Right kidney (tissue), 1 donor: ENCODE results near the gene ADSS1.

Experiments used
- DNase-seq: peaks from one replicate; pipeline ENCODE4 v3.0.0-alpha.2; 2016

ADSS1 gene

GRCh38 chr14:104768437-104769323, 44.7 kb downstream of the ADSS1 start:
- DNase-seq, result peak; percentile 67

GRCh38 chr14:104769324-104770071, 45.5 kb downstream of the ADSS1 start:
- no peak for DNase-seq

GRCh38 chr14:104770072-104770579, 46.1 kb downstream of the ADSS1 start:
- DNase-seq, result no peak

DNA sequence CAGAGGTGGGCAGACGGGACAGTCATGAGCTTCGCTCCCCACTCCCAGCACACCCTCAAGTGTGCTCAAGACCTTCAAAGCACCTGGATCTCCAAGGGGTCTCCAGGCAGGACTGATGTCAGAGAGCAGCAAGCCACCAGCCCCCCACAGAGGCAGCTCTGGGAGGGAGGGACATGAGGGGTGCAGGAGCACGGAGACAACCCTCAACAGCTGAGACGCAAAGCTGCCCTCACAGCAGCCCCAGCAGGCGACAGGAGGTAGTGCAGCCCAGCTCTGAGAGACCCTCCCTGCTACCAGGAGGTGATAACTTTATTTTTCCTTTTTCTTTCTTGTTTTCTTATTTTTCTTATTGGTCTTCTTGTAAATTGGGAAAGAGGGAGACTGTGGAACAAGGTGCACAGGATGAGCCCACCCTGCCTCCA, 46.8 kb downstream of the ADSS1 start:
- DNase-seq, result no peak

DNA sequence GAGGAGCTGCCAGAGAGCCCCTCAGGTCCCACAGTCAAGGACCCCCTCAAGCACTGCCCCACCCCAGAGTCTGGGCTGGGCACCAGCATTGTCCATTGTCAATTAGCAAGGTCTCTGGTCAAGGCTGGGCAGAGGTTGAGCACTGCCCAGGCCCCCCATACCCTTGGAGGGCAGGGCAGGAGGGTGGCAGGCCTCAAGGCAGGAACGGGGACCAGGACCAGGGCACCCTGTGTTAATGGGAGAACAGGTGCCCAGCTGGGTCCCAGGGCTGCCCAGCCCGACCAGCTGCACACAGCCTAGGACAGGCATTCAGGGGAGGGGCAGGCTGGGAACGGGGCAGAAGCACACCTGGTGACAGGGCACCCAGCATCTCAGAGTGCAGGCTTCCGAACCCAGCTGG, 47.3 kb downstream of the ADSS1 start:
- no peak for DNase-seq

- no peak for DNase-seq
These were observed 48.1 kb downstream of the ADSS1 start for GRCh38 chr14:104771918-104772706.

DNA sequence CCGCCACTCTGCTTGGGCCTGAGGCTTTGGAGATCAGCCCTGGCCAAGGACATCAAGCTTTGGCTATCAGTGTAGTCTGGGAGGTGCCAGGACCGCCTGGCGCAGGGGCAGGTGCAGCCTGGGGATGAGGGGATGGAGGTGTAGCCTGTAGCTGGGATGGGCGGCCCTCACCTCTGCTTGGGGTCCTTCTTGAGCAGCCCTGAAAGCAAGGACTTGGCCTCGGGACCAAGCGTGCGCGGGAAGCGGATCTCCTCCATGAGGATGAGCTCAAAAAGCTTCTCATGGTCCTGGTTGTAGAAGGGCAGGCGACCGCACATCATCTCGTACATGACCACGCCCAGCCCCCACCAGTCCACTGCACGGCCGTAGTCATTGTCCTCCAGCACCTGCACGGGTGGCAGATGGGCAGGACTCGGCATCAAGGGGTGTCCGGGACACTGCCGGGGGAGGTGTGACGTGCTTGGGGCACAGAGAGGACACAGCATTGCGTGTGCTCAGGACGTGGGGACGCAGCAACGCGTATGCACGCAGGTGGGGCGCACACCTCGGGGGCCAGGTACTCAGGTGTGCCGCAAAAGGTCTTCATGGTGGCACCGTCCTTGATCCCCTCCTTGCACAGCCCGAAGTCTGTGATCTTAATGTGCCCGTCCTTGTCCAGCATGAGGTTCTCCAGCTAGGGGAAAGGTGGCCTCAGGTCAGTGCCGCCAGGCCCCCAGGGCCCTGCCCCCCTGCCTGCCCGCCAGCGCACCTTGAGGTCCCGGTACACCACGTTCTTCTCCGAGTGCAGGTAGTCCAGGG, 48.9 kb downstream of the ADSS1 start:
- DNase-seq, result no peak

DNA sequence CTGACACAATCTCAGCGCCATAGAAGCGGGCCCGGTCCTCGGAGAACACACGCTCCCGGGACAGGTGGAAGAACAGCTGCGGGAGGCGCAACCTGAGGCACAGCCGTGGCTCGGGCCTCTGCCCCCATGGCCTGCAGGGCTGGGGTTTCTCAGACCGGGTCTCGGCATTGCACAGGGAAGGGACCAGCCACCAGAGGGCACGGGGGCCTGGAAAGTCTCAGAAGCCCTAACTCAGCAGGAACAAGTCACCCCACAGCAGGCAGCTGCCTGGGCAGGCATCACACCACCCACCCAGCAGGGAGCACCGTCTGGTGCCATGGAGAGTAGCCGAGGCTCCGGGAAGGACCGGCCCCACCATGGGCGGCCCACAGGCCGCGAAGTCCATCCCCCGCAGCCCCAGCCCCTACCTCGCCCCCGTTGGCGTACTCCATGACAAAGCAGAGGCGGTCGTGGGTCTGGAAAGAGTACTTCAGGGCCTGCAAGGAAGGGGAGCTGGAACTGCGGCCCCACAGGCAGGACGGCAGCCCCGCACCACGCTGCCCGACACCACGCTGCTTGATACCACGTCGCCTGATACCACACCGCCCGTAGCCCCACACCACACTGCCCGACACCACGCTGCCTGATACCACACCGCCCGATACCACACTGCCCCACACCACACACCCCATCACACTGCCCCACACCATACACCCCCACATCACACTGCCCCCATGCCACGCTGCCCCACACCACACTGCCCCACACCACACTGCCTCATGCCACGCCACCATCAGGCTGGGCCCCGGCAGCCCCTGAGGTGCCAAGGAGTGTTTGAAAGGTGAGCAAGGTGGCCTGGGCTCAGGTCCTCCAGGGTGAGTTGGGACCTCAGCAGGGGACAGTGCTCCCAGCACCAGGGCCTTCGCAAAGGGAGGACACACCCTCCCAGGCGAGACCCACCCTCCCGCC, 49.8 kb downstream of the ADSS1 start:
- DNase-seq, result no peak

- DNase-seq, result no peak
These were observed 50.5 kb downstream of the ADSS1 start for GRCh38 chr14:104774453-104775072.

GRCh38 chr14:104775073-104775489, 51.1 kb downstream of the ADSS1 start:
- no peak for DNase-seq

DNA sequence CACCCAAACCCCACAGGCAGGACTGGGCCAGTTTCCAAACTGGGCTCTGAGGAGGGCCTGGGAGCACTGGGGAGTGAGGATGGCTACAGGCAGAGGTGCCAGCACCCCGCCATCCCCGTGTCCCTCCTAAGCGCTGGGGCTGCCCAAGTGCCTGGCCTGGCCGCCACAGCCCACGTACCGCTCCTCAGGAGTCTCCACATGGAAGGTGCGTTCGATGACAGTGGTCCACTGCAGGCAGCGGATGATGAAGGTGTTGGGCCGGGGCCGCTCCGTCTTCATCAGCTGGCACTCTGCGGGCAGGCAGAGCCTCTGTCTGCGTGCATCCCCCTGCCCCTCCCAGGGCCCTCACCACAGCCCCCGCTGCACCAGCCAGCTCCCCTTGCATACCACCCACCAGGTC, 52.5 kb downstream of the ADSS1 start:
- DNase-seq, result no peak

DNA sequence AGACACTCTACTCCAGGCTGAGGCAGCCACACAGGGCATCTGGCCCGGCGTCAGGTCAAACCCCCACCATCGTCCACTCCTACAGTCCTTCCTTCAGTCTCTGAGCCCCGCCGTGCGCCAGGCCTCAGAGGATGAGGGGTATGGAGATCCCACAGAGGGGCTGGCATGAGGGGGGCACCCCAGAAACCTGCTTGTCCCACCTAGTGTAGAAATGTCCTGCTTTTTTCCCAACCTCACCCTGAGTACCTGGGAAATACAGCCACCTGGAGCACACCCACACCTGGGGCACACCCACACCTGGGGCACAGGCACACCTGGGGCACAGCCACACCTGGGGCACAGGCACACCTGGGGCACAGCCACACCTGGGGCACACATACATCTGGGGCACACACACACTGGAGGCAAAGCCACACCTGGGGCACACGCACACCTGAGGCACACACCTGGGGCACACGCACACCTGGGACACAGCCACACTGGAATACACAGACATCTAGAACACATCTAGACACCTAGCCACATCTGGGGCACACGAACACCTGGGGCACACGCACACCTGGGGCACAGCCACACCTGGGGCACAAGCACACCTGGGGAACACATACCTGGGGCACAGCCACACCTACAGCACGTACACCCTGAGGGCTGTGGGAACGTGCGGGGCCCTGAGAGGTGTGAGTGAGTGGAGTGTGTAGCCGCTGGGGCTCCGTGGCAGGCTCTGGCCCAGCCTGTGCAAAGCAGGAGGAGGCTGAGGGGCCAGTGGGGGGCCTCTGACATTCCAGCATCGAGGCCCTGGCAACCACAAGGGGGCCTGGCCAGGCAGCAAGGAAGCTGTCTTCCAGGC, 53.2 kb downstream of the ADSS1 start:
- DNase-seq, result no peak

- no peak for DNase-seq
These were observed 53.8 kb downstream of the ADSS1 start for GRCh38 chr14:104777808-104778249.

GRCh38 chr14:104778694-104779331, 54.8 kb downstream of the ADSS1 start:
- DNase-seq, result no peak

DNA sequence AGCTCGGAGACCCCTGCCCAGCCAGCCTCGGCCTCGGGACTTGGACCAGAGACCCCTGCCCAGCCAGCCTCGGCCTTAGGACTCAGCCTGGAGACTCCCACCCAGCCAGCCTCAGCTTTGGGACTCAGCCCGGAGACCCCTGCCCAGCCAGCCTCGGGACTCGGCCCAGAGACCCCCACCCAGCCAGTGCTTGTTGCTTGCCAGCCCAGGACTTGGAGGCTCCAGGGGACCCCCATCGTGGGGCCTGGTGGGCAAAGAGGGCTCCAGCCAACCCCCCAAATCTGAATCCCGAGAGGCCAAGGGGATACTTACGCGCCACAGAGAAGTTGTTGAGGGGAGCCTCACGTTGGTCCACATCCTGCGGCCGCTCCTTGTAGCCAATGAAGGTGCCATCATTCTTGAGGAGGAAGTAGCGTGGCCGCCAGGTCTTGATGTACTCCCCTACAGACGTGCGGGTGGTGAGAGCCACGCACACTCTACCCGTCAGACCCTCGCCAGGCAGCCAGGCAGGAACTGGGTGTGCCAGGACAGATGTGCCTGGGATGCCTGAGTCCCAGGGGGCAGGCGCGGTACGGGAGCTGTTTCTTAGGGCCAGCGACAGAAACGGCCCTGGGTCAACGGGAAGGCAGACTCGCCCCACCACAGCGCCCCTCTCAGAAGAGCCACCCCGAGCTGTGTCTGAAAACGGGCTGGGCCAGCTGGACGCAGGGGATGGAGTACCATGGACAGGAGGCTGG, 55.9 kb downstream of the ADSS1 start:
- no peak for DNase-seq

- DNase-seq, result no peak
These were observed 56.5 kb downstream of the ADSS1 start for GRCh38 chr14:104780513-104781030.
